Central memory CD8-positive, alpha-beta T cell (primary cell): ENCODE measurements around the gene HSD17B14.

ENCODE experiments used
- ATAC-seq: fragments of 150-1000 bp; cut with Tn5 transposase; replicated peaks from 2 replicates; pipeline ENCODE4 v1.10.0; 2022; ENCODE audit warnings: mild to moderate bottlenecking, moderate FRiP score, moderate number of reproducible peaks; ENCODE audit not compliant: poor library complexity, severe bottlenecking; ENCODE audit errors: extremely low read depth
- DNase-seq, 2 donors: peaks; one replicate each; pipeline ENCODE4 v3.0.0; 2021; ENCODE audit warnings: low spot score in 2 of 2
- H3K27ac Mint-ChIP-seq: one replicate; pipeline ENCODE4 v1.8.0; 2022; ENCODE audit warnings: low read depth, mild to moderate bottlenecking, moderate library complexity, mixed read lengths
- H3K27me3 Mint-ChIP-seq: one replicate; pipeline ENCODE4 v1.8.0; 2022; ENCODE audit warnings: mixed read lengths
- H3K36me3 Mint-ChIP-seq: one replicate; pipeline ENCODE4 v1.8.0; 2022; ENCODE audit warnings: mild to moderate bottlenecking, moderate library complexity, mixed read lengths; ENCODE audit not compliant: insufficient read depth
- H3K4me1 Mint-ChIP-seq: one replicate; pipeline ENCODE4 v1.8.0; 2022; ENCODE audit warnings: mixed read lengths
- H3K4me3 Mint-ChIP-seq: one replicate; pipeline ENCODE4 v1.8.0; 2022; ENCODE audit warnings: mild to moderate bottlenecking, moderate library complexity, mixed read lengths
- H3K9me3 Mint-ChIP-seq: one replicate; pipeline ENCODE4 v1.8.0; 2022; ENCODE audit warnings: mixed read lengths

Gene HSD17B14

DNA sequence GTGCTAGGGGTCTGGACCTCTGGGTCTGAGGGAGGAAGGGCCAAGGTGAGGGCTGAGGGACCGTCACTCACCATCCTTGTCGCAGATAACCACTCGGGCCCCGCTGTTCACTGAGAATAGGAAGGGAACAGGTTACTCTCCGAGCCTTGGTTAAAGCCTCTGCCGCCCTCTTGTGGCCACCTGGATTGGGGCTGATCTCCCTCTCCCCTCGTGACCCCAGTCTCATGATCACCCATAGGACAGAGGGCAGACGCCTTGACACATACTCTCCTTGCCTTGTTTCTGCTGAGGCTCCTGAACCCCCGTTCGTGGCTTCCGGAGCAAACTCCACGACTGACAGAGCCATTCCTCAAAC, 580 bp downstream of the HSD17B14 start:
- Mint-ChIP-seq H3K9me3 (no peaks in the 10 kb centered on the region), H3K27ac (peak overlapping the region; percentile 59), H3K27me3 (peaks cover 17% of the 10 kb centered on the region), H3K36me3 (peaks cover 4% of the 10 kb centered on the region), H3K4me1 (peaks cover 23% of the 10 kb centered on the region), H3K4me3 (peak overlapping the region; percentile 59)
- DNase-seq (peak; percentile 86 to 96), ATAC-seq (peak; percentile 91)

DNA sequence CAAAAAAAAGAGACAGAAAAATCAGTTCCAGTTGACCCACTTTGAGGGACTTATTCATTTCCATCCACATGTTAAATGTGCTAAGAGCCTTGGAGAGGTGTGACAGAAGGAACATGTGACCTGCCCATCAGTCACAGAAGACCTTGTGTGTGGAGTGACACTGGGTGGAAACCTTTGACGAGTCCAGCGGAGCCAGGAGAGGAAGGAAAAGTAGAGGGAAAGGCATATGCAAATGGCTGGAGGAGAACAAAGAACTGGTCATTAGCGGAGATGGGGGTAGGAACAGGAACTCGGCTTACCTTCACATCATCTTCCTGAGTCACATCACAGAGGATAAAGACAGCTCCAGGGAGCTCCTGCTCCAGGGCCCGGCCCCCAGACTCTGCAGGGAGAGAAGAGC, 2.3 kb downstream of the HSD17B14 start:
- H3K27ac Mint-ChIP-seq: no peak overlapping the region
- ATAC-seq (no peak), DNase-seq (no peak)
- peaks cover 17% of the 10 kb centered on the region for H3K27me3 Mint-ChIP-seq
- H3K36me3 Mint-ChIP-seq: peaks cover 4% of the 10 kb centered on the region
- peaks cover 23% of the 10 kb centered on the region for H3K4me1 Mint-ChIP-seq
- no peaks in the 10 kb centered on the region for H3K9me3 Mint-ChIP-seq
- H3K4me3 Mint-ChIP-seq: no peak overlapping the region

DNA sequence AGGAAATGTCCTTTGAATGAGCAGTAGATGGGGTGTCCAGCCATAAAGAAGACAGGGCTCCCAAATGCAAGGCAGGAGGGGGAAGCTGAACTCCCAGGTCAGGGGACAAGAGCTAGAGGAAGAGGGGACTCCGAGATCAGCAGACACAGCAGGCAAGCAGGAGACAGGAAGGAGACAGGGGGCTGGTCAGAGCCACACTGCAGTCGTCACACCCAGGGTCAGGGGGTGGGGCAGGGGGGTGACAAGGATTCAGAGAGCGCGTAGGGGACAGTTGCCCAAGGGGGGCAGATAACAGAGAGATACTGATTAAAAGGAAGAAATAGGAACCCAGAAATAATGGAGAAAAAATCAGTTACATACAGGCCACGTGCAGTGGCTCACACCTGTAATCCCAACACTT, 3.2 kb downstream of the HSD17B14 start:
- H3K4me1 Mint-ChIP-seq: peaks cover 23% of the 10 kb centered on the region
- no peak for ATAC-seq

DNA sequence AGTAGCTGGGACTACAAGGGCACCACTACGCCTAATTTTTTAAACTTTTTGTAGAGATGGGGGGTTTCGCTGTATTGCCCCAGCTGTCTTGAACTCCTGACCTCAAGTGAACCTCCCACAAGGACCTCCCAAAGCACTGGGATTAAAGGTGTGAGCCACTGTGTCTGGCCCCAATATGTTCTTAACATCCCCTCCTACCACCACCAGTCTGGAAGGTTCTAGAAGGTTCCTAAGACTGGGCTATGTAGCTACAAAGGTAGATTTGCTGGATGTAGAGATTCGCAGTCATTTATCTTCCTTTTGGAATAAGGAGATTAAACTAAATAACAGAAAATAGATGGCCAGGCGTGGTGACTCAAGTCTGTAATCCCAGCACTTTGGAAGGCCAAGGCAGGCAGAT, 5.3 kb downstream of the HSD17B14 start:
- H3K9me3 Mint-ChIP-seq: no peaks in the 10 kb centered on the region
- no peak overlapping the region for H3K27ac Mint-ChIP-seq
- DNase-seq: no peak
- peaks cover 3% of the 10 kb centered on the region for H3K27me3 Mint-ChIP-seq
- peaks cover 11% of the 10 kb centered on the region for H3K4me1 Mint-ChIP-seq
- H3K4me3 Mint-ChIP-seq: no peak overlapping the region
- no peaks in the 10 kb centered on the region for H3K36me3 Mint-ChIP-seq
- no peak for ATAC-seq

More for the DNA sequence above, 3.2 kb downstream of the HSD17B14 start:
- Mint-ChIP-seq H3K27ac (no peak overlapping the region), H3K4me3 (no peak overlapping the region), H3K9me3 (no peaks in the 10 kb centered on the region), H3K36me3 (peaks cover 4% of the 10 kb centered on the region), H3K27me3 (peaks cover 17% of the 10 kb centered on the region)
- DNase-seq: no peak

DNA sequence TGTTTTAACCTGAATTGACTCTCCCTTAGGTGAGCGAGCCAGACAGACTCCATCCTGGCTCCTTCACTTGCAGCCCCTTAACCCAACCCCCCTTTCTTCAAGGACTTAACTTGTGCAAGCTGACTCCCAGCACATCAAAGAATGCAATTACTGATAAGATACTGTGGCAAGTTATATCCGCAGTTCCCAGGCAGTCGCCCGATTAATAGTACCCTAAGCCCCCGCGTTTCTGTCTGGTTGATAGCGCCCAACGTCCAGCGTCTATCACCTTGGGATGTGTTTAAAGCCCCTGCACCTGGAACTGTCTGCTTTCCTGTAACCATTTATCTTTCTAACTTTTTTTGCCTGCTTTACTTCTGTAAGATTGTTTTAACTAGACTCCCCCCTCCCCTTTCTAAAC, 6.2 kb downstream of the HSD17B14 start:
- Mint-ChIP-seq H3K4me3 (no peak overlapping the region), H3K36me3 (no peaks in the 10 kb centered on the region), H3K4me1 (peaks cover 5% of the 10 kb centered on the region), H3K27me3 (no peaks in the 10 kb centered on the region), H3K9me3 (no peaks in the 10 kb centered on the region), H3K27ac (no peak overlapping the region)
- DNase-seq (no peak), ATAC-seq (no peak)

DNA sequence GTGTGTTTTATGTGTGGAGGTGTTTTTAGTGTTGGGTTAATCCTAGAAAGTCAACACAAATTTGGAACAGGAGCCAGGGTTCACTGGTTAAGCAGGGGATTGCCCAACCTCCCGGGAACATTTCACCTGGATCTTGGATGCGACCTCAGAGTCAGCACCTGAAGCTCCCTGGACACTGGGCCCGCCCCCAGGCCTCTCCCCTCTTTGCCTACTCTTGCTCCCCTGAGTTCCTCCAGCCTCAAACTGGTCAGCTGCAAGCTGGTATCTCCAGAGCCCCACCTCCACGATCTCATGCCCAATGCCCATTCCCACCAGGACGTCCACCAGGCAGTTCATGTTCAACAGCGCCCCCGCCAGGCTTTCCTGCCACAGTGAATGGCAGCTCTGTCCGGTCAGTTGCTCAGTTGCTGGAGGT, 9.7 kb downstream of the HSD17B14 start:
- Mint-ChIP-seq H3K9me3 (no peaks in the 10 kb centered on the region), H3K27me3 (no peaks in the 10 kb centered on the region), H3K4me1 (no peaks in the 10 kb centered on the region), H3K36me3 (no peaks in the 10 kb centered on the region), H3K27ac (no peak overlapping the region), H3K4me3 (no peak overlapping the region)
- DNase-seq (no peak), ATAC-seq (no peak)

DNA sequence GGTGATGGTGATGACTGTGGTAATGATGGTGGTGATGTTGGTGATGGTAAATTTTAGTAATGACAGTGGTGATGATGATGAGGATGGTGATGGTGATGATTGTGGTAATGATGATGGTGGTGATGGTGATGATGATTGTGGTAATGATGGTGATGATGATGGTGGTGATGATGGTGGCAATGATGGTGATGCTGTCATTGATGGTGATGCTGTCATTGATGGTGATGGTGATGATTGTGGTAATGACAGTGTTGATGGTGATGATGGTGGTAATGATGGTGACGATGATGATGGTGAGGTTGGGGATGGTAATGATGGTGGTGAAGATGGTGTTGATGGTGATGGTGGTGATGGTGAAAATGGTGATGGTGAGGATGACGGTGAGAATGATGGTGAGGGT, 13.8 kb downstream of the HSD17B14 start:
- Mint-ChIP-seq H3K9me3 (no peaks in the 10 kb centered on the region), H3K27ac (no peak overlapping the region), H3K27me3 (no peaks in the 10 kb centered on the region), H3K4me1 (no peaks in the 10 kb centered on the region), H3K36me3 (no peaks in the 10 kb centered on the region), H3K4me3 (no peak overlapping the region)
- no peak for DNase-seq
- no peak for ATAC-seq

DNA sequence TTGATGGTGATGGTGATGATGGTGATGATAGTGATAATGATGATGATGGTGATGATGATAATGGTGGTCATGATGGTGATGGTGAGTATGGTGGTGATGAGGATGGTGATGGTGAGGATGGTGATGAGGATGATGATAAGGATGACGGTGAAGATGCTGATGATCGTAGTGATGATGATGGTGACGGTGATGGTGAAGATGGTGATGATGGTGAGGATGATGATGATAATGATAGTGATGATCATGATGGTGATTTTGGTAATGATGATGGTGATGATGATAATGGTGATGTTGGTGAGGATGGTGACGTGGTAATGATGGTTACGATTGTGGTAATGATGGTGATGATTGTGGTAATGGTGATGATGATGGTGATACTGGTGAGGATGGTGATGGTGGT, 14.7 kb downstream of the HSD17B14 start:
- ATAC-seq (no peak), DNase-seq (no peak)
- Mint-ChIP-seq H3K9me3 (no peaks in the 10 kb centered on the region), H3K27ac (no peak overlapping the region), H3K36me3 (no peaks in the 10 kb centered on the region), H3K27me3 (no peaks in the 10 kb centered on the region), H3K4me1 (no peaks in the 10 kb centered on the region), H3K4me3 (no peak overlapping the region)

DNA sequence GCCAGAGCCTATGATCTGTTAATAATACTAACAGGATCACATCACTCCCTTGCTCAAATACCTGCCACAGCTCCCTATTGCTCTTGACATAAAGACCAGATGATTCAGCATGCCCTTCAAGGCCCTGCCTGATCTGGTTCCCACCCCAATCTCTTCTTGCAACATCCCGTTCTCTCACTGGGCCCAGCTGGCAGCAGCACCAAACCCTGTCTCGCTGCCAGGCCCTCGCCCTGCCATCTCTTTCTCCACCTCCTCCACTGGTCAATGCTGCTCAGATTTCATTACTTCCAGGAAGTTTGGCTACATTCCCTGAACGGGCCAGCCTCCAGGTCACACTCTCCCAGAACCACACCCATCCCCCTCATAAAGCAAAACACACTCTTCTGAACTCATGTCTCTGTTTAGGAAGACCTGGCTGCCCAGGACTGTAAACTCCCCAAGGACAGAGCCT, 16.9 kb downstream of the HSD17B14 start:
- DNase-seq (no peak), ATAC-seq (no peak)
- Mint-ChIP-seq H3K4me1 (no peaks in the 10 kb centered on the region), H3K4me3 (no peak overlapping the region), H3K27ac (no peak overlapping the region), H3K9me3 (no peaks in the 10 kb centered on the region), H3K36me3 (no peaks in the 10 kb centered on the region), H3K27me3 (no peaks in the 10 kb centered on the region)

DNA sequence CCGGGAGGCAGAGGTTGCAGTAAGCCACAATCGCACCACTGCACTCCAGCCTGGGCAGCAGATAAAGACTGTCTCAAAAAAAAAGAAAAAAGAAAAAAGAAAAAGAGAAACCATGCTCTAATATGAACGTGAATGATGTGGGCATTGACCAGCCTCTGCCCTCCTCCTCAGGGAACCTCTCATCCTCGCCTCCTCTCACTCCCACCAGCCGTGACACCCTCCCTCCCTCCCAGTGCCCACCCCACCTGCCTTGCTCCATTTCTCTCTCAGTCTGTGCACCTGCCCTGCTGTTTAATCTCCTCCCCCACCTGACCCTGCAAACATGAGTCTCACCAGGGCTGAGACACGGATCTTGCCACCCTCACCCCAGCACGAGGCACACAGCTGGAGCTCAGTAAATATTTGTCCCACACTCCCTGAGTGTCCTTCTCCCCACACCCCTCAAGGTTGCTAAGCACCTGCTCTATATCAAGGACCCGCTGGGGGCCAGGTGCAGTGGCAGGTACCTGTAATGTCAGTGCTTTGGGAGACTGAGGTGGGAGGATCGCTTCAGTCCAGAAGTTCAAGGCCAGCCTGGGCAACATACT, 18.0 kb downstream of the HSD17B14 start:
- H3K4me3 Mint-ChIP-seq: no peak overlapping the region
- H3K4me1 Mint-ChIP-seq: no peaks in the 10 kb centered on the region
- no peak for ATAC-seq
- H3K9me3 Mint-ChIP-seq: no peaks in the 10 kb centered on the region
- DNase-seq: no peak
- H3K27ac Mint-ChIP-seq: no peak overlapping the region
- H3K27me3 Mint-ChIP-seq: no peaks in the 10 kb centered on the region
- no peaks in the 10 kb centered on the region for H3K36me3 Mint-ChIP-seq

DNA sequence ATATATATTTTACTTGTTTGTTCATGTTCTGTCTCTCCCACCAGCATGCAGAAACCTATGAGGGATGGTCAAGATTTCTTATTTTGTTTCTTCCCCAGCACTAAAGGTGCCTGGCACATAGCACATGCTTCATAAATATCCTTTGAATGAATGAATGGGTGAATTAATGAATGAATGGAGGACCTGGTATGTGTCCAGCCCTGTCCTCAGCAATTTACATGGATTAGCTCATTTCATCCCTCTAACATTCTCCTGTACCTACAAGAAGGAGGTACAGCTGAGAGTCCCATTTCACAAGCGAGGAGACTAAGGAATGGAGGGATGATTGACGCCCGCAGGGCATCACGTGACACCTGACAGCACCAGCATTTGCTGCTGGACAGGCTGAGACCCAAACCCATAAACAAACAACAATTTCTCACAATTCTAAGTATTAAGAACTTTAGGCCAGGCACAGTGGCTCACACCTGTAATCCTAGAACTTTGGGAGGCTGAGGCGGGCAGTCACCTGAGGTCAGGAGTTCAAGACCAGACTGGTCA, 18.6 kb downstream of the HSD17B14 start:
- H3K36me3 Mint-ChIP-seq: no peaks in the 10 kb centered on the region
- no peak for ATAC-seq
- DNase-seq: no peak
- H3K27me3 Mint-ChIP-seq: no peaks in the 10 kb centered on the region
- no peak overlapping the region for H3K4me3 Mint-ChIP-seq
- no peaks in the 10 kb centered on the region for H3K9me3 Mint-ChIP-seq
- H3K27ac Mint-ChIP-seq: no peak overlapping the region
- H3K4me1 Mint-ChIP-seq: peaks cover 2% of the 10 kb centered on the region

DNA sequence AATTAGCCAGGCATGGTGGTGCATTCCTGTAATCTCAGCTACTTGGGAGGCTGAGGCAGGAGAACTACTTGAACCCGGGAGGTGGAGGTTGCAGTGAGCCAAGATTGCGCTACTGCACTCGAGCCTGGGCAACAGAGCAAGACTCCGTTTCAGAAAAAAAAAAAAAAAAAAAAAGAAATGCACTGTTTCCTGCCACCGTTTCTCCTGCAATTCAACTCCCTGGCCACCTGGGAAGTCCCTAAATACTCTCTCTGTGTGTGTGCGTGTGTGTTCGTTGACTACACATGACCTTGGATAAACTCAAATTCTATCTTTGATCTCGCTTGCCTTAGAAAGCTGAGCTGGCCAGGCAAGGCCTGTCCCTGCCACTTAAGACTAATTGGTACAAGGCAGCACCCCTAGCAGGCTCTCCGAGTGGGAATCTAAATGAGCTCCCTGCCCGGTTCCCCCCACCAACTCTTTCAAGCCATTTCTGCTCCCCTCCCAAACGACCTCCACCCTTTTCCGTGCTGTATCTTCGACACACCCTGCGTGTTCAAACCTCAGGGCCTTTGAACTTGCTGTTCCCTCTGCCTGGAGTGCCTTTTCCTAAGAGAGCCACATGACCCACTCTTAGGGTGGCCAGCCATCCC, 20.3 kb downstream of the HSD17B14 start:
- peaks cover 9% of the 10 kb centered on the region for H3K4me1 Mint-ChIP-seq
- no peaks in the 10 kb centered on the region for H3K9me3 Mint-ChIP-seq
- DNase-seq: no peak
- H3K27me3 Mint-ChIP-seq: no peaks in the 10 kb centered on the region
- H3K36me3 Mint-ChIP-seq: no peaks in the 10 kb centered on the region
- H3K4me3 Mint-ChIP-seq: no peak overlapping the region
- H3K27ac Mint-ChIP-seq: no peak overlapping the region
- ATAC-seq: peak; percentile 48

DNA sequence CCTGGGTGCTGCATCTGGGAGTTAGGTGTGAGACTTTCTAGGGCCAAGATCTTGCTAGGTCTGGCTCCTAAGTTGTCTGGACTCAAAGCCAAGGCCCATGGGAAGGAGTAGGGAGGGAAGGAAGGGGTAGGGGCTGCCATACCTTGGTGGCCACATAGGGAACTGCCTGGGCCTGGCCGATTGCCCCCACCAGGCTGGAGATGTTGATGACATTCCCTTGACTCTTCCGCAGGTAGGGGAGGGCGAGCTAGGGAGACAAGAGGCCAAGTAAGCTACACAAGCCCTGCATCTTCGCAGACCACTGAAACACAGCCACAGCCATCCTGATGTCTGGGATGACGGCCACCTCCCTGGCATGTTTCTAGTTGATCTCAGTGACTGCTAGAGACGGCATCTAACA, 21.4 kb downstream of the HSD17B14 start:
- H3K9me3 Mint-ChIP-seq: no peaks in the 10 kb centered on the region
- H3K4me1 Mint-ChIP-seq: peaks cover 17% of the 10 kb centered on the region
- H3K27ac Mint-ChIP-seq: no peak overlapping the region
- ATAC-seq: no peak
- no peak for DNase-seq
- no peak overlapping the region for H3K4me3 Mint-ChIP-seq
- H3K36me3 Mint-ChIP-seq: no peaks in the 10 kb centered on the region
- no peaks in the 10 kb centered on the region for H3K27me3 Mint-ChIP-seq
